Stimulated activated CD8-positive, alpha-beta memory T cell treated with anti-CD3 and anti-CD28 coated beads, Interleukin-7, amount 100 ng/mL, for 24 hours (primary cell): ENCODE measurements around the gene TULP4.
"Not testable (repeated sequence)": the region's sequence is repeated elsewhere in the genome, so short reads cannot be mapped to it uniquely, and the experiment has no call there.

Experiments
- DNase-seq: peaks from one replicate; pipeline ENCODE4 v3.0.0-alpha.2; 2020; ENCODE audit warnings: low read depth

TULP4 gene

GRCh38 chr6:158295976-158296853 is 16.1 kb upstream of the TULP4 start:
- DNase-seq: not testable (repeated sequence)

GRCh38 chr6:158296854-158297324 is 15.4 kb upstream of the TULP4 start:
- DNase-seq: not testable (repeated sequence)

GRCh38 chr6:158297657-158298056 is 14.6 kb upstream of the TULP4 start:
- DNase-seq: not testable (repeated sequence)

GRCh38 chr6:158300306-158301143 is 11.7 kb upstream of the TULP4 start:
- not testable (repeated sequence) for DNase-seq

GRCh38 chr6:158301561-158301960 is 10.7 kb upstream of the TULP4 start:
- not testable (repeated sequence) for DNase-seq

GRCh38 chr6:158302195-158302796 is 10.0 kb upstream of the TULP4 start:
- DNase-seq: not testable (repeated sequence)

- no peak for DNase-seq
Measured at GRCh38 chr6:158303210-158303731, 9.0 kb upstream of the TULP4 start.

- no peak for DNase-seq
Measured at GRCh38 chr6:158304254-158304653, 8.0 kb upstream of the TULP4 start.

- no peak for DNase-seq
Measured at GRCh38 chr6:158309814-158310213, 2.5 kb upstream of the TULP4 start.

- no peak for DNase-seq
Measured at GRCh38 chr6:158311193-158311592, 1.1 kb upstream of the TULP4 start.

- DNase-seq: no peak
Measured at GRCh38 chr6:158311626-158312025, 639 bp upstream of the TULP4 start.

- DNase-seq: no peak
Measured at GRCh38 chr6:158312672-158313397, 570 bp downstream of the TULP4 start.

GRCh38 chr6:158313989-158314388 is 1.7 kb downstream of the TULP4 start:
- DNase-seq: no peak

GRCh38 chr6:158314737-158315136 is 2.5 kb downstream of the TULP4 start:
- DNase-seq: no peak

- no peak for DNase-seq
Measured at GRCh38 chr6:158316022-158316421, 3.8 kb downstream of the TULP4 start.

GRCh38 chr6:158321960-158322359 is 9.7 kb downstream of the TULP4 start:
- DNase-seq: no peak

GRCh38 chr6:158322400-158322723 is 10.1 kb downstream of the TULP4 start:
- no peak for DNase-seq

- no peak for DNase-seq
Measured at GRCh38 chr6:158322724-158323560, 10.7 kb downstream of the TULP4 start.

- DNase-seq: no peak
Measured at GRCh38 chr6:158323561-158323958, 11.3 kb downstream of the TULP4 start.

GRCh38 chr6:158324136-158324535 is 11.9 kb downstream of the TULP4 start:
- DNase-seq: no peak

GRCh38 chr6:158327211-158327610 is 14.9 kb downstream of the TULP4 start:
- DNase-seq: no peak
